DOHH2 (cell line): ENCODE data around the gene CDK14.

ENCODE experiments used
- H3F3A ChIP-seq: fragments of 200-600 bp; sonication (generic), shearing (Covaris generic); 2 replicates; pipeline ENCODE4 v1.6.0; 2016; ENCODE audit warnings: antibody characterized with exemption, mild to moderate bottlenecking; ENCODE audit not compliant: control insufficient read depth, insufficient read depth
- H3K27ac ChIP-seq: fragments of 200-600 bp; sonication (generic); 2 replicates; pipeline ENCODE4 v1.5.1; 2014; ENCODE audit warnings: low read depth, mild to moderate bottlenecking, low read length, moderate library complexity
- H3K27me3 ChIP-seq: fragments of 200-600 bp; sonication (generic); 2 replicates; pipeline ENCODE4 v1.6.1; 2014; ENCODE audit warnings: mild to moderate bottlenecking, low read length, mixed read lengths; ENCODE audit not compliant: control insufficient read depth
- H3K36me3 ChIP-seq: fragments of 200-600 bp; sonication (generic); 2 replicates; pipeline ENCODE4 v1.6.1; 2014; ENCODE audit warnings: mild to moderate bottlenecking, low read length, moderate library complexity, mixed read lengths; ENCODE audit not compliant: control insufficient read depth
- H3K4me1 ChIP-seq: fragments of 200-600 bp; sonication (generic); 2 replicates; pipeline ENCODE4 v1.6.1; 2014; ENCODE audit warnings: mild to moderate bottlenecking, low read length, mixed read lengths; ENCODE audit not compliant: control insufficient read depth
- H3K4me2 ChIP-seq: fragments of 200-600 bp; sonication (generic); 2 replicates; pipeline ENCODE4 v1.6.0; 2014; ENCODE audit warnings: mild to moderate bottlenecking, low read length, moderate library complexity
- H3K4me3 ChIP-seq: fragments of 200-600 bp; sonication (generic); 2 replicates; pipeline ENCODE4 v1.5.1; 2014; ENCODE audit warnings: mild to moderate bottlenecking, low read length, mixed read lengths
- H3K79me2 ChIP-seq: fragments of 200-600 bp; sonication (generic); 2 replicates; pipeline ENCODE4 v1.6.1; 2014; ENCODE audit warnings: mild to moderate bottlenecking, low read length, mixed read lengths; ENCODE audit not compliant: control insufficient read depth
- H3K9me2 ChIP-seq: fragments of 200-600 bp; sonication (generic); replicated peaks from 2 replicates; pipeline ENCODE4 v1.6.1; 2014; ENCODE audit warnings: mild to moderate bottlenecking, low read length, mixed read lengths; ENCODE audit not compliant: control insufficient read depth
- H3K9me3 ChIP-seq: fragments of 200-600 bp; sonication (generic); 2 replicates; pipeline ENCODE4 v1.6.1; 2014; ENCODE audit warnings: antibody characterized with exemption, low read length, mixed read lengths; ENCODE audit not compliant: control insufficient read depth, insufficient read depth
- H4K20me1 ChIP-seq: fragments of 200-600 bp; sonication (generic); 2 replicates; pipeline ENCODE4 v1.6.0; 2014; ENCODE audit warnings: low read depth, mild to moderate bottlenecking, antibody characterized with exemption, low read length, moderate library complexity; ENCODE audit not compliant: control insufficient read depth, insufficient read depth
- CTCF ChIP-seq: fragments of 200-600 bp; sonication (generic); IDR thresholded peaks from one replicate; pipeline ENCODE4 v1.5.1; 2014; ENCODE audit warnings: antibody characterized with exemption, mild to moderate bottlenecking, low read depth, low read length; ENCODE audit not compliant: poor library complexity, severe bottlenecking
- EZH2phosphoT487 ChIP-seq: fragments of 200-600 bp; sonication (generic); IDR thresholded peaks from 2 replicates; pipeline ENCODE4 v1.6.1; 2017; ENCODE audit warnings: borderline replicate concordance, mild to moderate bottlenecking, antibody characterized with exemption, low read length, moderate library complexity, mixed read lengths

The CDK14 gene

DNA sequence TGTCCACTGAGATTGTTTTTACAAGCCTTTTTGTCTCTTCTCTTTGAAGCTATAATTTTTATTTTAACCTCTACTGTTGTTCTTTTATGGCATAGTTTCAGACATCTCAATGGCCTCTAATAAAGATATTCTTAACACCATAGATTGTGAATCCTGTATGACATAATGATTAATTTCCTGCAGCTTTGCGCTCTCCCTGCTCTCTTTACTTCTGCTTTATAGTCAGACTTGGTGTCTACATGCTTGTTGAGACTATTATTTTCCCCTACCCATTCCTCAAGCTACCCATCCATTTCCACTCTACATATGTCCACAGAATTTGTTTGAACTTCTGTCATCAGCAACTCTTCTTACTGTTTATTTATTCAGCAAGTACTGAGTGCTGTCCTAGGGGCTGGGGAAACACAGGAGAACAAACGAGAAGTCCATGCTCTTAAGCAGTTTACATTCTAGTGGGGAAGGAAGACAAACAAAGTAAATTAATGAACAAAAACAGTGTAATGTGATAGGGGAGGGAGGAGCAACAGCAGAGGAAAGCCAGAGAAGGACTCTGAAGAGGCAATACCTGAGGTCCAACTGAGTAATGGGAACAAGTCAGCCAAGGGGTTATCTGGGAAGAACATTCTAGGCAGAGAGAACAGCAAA, 110.1 kb downstream of the CDK14 start:
- no peaks in the 10 kb centered on the region for H3K9me2 ChIP-seq
- peak overlapping the region; percentile 48 for H3K4me3 ChIP-seq
- H3K9me3 ChIP-seq: no peaks in the 10 kb centered on the region
- H3K36me3 ChIP-seq: peaks cover 4% of the 10 kb centered on the region; the same call in 1 of the 2 replicates
- H3F3A ChIP-seq: peaks cover 46% of the 10 kb centered on the region
- H3K4me1 ChIP-seq: peaks cover 70% of the 10 kb centered on the region
- H3K27me3 ChIP-seq: no peaks in the 10 kb centered on the region
- TF ChIP-seq CTCF: no peak
- TF ChIP-seq EZH2phosphoT487: no peak
- peak overlapping the region; percentile 92 for H3K27ac ChIP-seq
- no peaks in the 10 kb centered on the region for H4K20me1 ChIP-seq
- peaks cover 17% of the 10 kb centered on the region for H3K79me2 ChIP-seq
- H3K4me2 ChIP-seq: peak overlapping the region; percentile 77

DNA sequence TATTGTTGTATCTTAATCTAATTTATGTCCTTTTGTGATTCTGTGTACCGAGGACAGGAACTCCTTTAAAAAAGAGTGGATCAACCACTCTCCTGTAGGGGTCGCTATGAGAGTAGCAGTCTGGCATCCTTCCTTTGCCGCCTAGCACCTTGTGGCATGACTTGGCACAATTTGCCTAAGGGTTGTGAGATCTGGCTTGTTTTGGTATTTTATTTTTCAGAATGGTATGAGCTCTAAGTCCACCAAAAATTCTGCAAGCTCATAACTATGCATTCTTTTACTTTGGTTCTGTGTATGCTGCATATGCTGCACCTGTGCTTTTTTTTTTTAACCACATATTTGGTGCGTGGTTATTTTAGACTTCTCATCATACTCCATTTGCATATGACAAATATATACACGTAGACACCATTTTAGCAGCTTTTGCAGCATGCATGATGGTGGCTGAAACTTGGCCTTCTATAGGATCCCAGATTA, 112.8 kb downstream of the CDK14 start:
- Histone ChIP-seq H3K79me2 (peaks cover 44% of the 10 kb centered on the region), H3K27me3 (no peaks in the 10 kb centered on the region), H3K9me2 (no peaks in the 10 kb centered on the region), H3K4me3 (peak overlapping the region; percentile 79), H3K4me1 (peaks cover 76% of the 10 kb centered on the region), H3K9me3 (no peaks in the 10 kb centered on the region), H3K27ac (peak overlapping the region; percentile 92), H4K20me1 (no peaks in the 10 kb centered on the region), H3K4me2 (peak overlapping the region; percentile 77), H3K36me3 (peaks cover 19% of the 10 kb centered on the region), H3F3A (peaks cover 46% of the 10 kb centered on the region)
- TF ChIP-seq EZH2phosphoT487 (no peak), CTCF (peak; percentile 99)

DNA sequence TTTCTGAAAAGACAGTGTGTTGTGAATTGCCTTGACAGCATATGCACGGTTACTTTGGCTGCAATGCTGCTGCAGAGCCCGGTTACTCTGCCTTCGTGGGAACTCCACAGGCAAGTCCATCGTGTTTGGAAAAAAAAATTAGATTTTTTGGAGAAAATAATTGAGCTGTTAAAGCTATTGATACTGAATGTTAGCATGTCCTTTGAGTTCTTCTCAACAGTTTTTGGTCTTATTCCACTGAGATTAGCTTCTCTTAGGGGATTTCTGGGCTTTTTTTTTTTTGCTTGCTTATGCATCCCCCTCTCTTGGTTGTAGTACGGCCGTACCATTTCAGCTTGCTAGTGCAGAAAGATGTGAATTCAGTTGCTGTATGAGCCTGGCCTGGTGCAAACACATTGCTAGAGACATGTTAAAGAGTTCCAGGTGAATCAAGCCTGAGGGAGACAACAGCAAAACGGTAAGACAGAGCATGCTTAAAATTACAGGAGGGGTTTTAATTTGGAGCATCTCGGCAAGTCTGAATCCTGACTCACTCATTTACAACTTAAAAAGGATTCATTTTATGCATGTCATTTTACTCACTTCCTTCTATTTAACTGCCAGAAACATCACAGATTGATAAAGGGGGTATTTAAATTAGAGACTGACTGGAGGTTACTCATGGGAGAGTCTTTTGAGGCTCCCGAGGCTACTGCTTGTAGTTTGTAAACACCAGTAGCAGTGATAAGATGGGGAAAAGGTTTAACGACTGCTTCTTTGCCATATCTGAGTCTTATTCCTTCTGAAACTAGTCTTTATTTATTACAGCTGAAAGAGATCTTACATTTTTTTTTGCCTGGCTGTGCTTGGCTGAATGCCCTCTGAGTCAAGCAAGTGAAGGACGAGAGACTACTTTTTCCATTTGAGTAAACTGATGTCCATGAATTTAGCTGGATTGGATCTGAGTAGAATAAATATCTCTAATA, 113.7 kb downstream of the CDK14 start:
- Histone ChIP-seq H3K4me2 (peak overlapping the region; percentile 77), H3K4me1 (peaks cover 78% of the 10 kb centered on the region), H3K27me3 (no peaks in the 10 kb centered on the region), H3F3A (peaks cover 54% of the 10 kb centered on the region), H4K20me1 (no peaks in the 10 kb centered on the region), H3K4me3 (peak overlapping the region; percentile 79), H3K36me3 (peaks cover 25% of the 10 kb centered on the region), H3K9me3 (no peaks in the 10 kb centered on the region), H3K9me2 (no peaks in the 10 kb centered on the region), H3K79me2 (peaks cover 53% of the 10 kb centered on the region), H3K27ac (peak overlapping the region; percentile 92)
- TF ChIP-seq CTCF (no peak), EZH2phosphoT487 (no peak)
